ENCODE data around the gene LMX1B. TPM values are rescaled to one million over a fixed set of nuclear protein-coding genes. Genes with fewer than 3 reads are reported as not detected.

The LMX1B gene
- total RNA-seq, 1 donor from 2014 or later: 0.52 TPM

GRCh38 chr9:126677188-126678084 lies 63.7 kb downstream of the LMX1B start:
- DNase-seq (ENCODE audit: low read depth): no peak
- H3K4me3 ChIP-seq (ENCODE audit: low read depth, low read length): no peak overlapping the region
- TF ChIP-seq, protein P1, sequence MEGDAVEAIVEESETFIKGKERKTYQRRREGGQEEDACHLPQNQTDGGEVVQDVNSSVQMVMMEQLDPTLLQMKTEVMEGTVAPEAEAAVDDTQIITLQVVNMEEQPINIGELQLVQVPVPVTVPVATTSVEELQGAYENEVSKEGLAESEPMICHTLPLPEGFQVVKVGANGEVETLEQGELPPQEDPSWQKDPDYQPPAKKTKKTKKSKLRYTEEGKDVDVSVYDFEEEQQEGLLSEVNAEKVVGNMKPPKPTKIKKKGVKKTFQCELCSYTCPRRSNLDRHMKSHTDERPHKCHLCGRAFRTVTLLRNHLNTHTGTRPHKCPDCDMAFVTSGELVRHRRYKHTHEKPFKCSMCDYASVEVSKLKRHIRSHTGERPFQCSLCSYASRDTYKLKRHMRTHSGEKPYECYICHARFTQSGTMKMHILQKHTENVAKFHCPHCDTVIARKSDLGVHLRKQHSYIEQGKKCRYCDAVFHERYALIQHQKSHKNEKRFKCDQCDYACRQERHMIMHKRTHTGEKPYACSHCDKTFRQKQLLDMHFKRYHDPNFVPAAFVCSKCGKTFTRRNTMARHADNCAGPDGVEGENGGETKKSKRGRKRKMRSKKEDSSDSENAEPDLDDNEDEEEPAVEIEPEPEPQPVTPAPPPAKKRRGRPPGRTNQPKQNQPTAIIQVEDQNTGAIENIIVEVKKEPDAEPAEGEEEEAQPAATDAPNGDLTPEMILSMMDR (conservative IDR thresholded peaks at IDR 0.05; ENCODE audit: low read depth, low read length): no peak

DNA sequence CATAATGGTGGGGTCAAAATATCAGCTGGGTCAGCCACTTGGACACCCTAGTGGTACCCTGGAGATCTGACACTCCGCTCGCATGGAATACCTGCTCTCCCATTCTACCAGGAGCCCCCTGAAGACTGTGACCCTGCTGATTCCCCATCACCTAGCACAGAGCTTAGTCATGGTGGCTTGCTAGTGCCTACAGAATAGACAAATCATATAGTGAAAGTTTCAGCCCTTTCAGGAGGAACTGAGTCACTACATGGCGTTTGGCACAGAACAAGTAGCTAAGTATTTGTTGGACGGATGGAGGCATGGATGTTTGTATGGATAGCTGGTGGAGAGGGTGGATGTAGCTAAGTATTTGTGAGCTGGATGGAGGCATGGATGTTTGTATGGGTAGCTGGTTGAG lies 65.3 kb downstream of the LMX1B start:
- TF ChIP-seq, protein P1 (conservative IDR thresholded peaks at IDR 0.05; ENCODE audit: low read depth, low read length): no peak
- DNase-seq (ENCODE audit: low read depth): no peak
- no peak overlapping the region for H3K4me3 ChIP-seq (ENCODE audit: low read depth, low read length)

GRCh38 chr9:126681336-126681735 lies 67.6 kb downstream of the LMX1B start:
- DNase-seq (ENCODE audit: low read depth): no peak
- no peak overlapping the region for H3K4me3 ChIP-seq (ENCODE audit: low read depth, low read length)
- TF ChIP-seq, protein P1 (conservative IDR thresholded peaks at IDR 0.05; ENCODE audit: low read depth, low read length): no peak

DNA sequence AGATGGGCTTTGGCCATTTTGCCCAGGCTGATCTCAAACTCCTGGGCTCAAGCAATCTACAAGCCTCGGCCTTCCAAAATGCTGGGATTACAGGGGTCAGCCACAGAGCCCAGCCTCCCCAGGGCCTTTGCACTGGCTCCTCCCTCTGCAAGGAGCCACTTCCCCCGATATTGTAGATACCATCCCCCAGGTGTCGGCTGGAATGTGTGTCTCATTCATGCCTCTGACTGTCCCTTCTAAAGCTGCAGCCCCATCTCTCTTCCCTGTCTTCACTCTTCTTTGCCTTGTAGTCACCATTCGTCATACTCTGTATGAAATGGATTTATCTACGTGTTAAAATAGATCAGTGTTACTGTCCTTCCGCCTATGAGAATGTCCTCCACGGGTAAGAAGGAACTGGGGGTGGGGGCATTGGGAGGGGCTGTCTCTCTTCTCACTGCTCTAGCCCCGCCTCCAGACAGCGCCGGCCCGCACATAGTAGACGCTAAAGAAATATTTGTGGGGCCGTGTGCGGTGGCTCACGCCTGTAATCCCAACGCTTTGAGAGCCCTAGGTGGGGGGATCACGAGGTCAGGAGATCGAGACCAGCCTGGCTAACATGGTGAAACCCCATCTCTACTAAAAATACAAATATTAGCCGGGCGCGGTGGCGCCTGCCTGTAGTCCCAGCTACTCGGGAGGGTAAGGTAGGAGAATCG lies 68.5 kb downstream of the LMX1B start:
- TF ChIP-seq, protein P1 (conservative IDR thresholded peaks at IDR 0.05; ENCODE audit: low read depth, low read length): no peak
- DNase-seq (ENCODE audit: low read depth): no peak

DNA sequence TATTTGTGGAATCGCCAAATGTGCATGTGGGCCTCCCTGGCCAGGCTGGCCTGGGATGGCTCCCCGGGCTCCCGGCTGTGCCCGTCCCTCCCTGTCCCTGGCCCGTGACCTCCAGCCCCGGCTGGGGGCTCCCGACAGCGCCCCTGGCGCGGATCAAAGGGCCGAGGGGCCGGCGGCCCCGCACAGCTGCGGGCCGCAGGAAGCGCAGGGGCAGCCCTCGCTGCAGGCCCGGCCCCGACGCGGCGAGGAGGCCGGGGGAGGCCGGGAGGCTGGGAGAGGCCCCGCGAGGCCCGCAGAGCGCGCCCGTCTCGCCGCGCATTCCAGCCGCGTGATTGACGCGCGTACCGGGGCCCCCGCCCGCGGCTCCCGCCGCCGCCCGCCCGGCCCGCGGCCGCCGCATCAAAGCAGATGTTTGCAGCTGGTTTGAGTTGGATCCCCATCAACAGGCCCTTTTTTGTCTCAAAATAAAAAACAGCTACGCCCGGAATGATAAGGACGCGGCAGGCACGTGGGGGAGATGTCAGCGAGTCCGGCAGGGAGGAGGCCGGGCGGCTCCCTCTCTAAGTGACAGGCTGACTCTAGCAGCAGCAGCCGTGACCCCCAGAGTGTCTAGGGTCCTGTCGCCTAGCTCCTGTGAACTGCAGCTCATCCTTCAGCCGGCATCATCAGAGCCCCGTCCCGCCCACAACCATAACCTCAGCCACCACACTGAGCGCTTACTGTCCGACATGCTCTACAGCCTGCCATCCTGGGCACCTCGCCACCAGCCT lies 69.4 kb downstream of the LMX1B start:
- DNase-seq (ENCODE audit: low read depth): no peak
- H3K4me3 ChIP-seq (ENCODE audit: low read depth, low read length): no peak overlapping the region
- TF ChIP-seq, protein P1 (conservative IDR thresholded peaks at IDR 0.05; ENCODE audit: low read depth, low read length): no peak

More for the DNA sequence above, 68.5 kb downstream of the LMX1B start:
- no peak overlapping the region for H3K4me3 ChIP-seq (ENCODE audit: low read depth, low read length)

- TF ChIP-seq, protein P1 (conservative IDR thresholded peaks at IDR 0.05; ENCODE audit: low read depth, low read length): no peak
- DNase-seq (ENCODE audit: low read depth): no peak
Observed at GRCh38 chr9:126683698-126684044, 69.9 kb downstream of the LMX1B start.

More at GRCh38 chr9:126683698-126684044, 69.9 kb downstream of the LMX1B start:
- H3K4me3 ChIP-seq (ENCODE audit: low read depth, low read length): no peak overlapping the region
